ENCODE measurements around the gene ASAP3. TPM values are rescaled to one million over a fixed set of nuclear protein-coding genes. Genes with fewer than 3 reads are reported as not detected.

ASAP3 gene
- total RNA-seq, 1 donor from 2014 or later = 3.9 TPM

- Histone ChIP-seq H3K79me2 (ENCODE audit: low read depth) (no peaks in the 10 kb centered on the region), H3K4me3 (no peak overlapping the region), H3K4me2 (no peak overlapping the region), H3K9ac (no peak overlapping the region), H4K20me1 (ENCODE audit: low read depth) (peaks cover 11% of the 10 kb centered on the region), H3K9me3 (ENCODE audit: low read depth) (no peaks in the 10 kb centered on the region), H3K27ac (no peak overlapping the region), H3K4me1 (peaks cover 5% of the 10 kb centered on the region), H2AFZ (replicated peaks) (no peak overlapping the region), H3K36me3 (no peaks in the 10 kb centered on the region), H3F3A (ENCODE audit: low read depth) (peaks cover 12% of the 10 kb centered on the region), H3K27me3 (peaks cover 33% of the 10 kb centered on the region)
- Mint-ChIP-seq H3K27ac (peak overlapping the region; percentile 14), H3K36me3 (peaks cover 8% of the 10 kb centered on the region), H3K27me3 (ENCODE audit: insufficient read depth, low read depth) (peaks cover 6% of the 10 kb centered on the region), H3K9me3 (no peaks in the 10 kb centered on the region), H3K4me1 (peaks cover 51% of the 10 kb centered on the region), H3K4me3 (peak overlapping the region; percentile 70)
- TF ChIP-seq EZH2 (IDR thresholded peaks at IDR 0.05) (no peak), EZH2phosphoT487 (IDR thresholded peaks at IDR 0.05) (no peak), CTCF (IDR thresholded peaks at IDR 0.05) (no peak)
- no peak for DNase-seq (ENCODE audit: low spot score)
These were observed 4.9 kb downstream of the ASAP3 start for GRCh38 chr1:23478896-23479665.

GRCh38 chr1:23477359-23478144 is 6.4 kb downstream of the ASAP3 start:
- H3K27me3 ChIP-seq = peaks cover 19% of the 10 kb centered on the region
- no peaks in the 10 kb centered on the region for H3K79me2 ChIP-seq (ENCODE audit: low read depth)
- H3K36me3 ChIP-seq = no peaks in the 10 kb centered on the region
- Mint-ChIP-seq H3K27me3 (ENCODE audit: insufficient read depth, low read depth) (peaks cover 3% of the 10 kb centered on the region), H3K36me3 (peaks cover 8% of the 10 kb centered on the region), H3K9me3 (no peaks in the 10 kb centered on the region), H3K4me3 (peak overlapping the region; percentile 24), H3K4me1 (peaks cover 55% of the 10 kb centered on the region), H3K27ac (peak overlapping the region; percentile 22)
- H3K27ac ChIP-seq = no peak overlapping the region
- DNase-seq (ENCODE audit: low spot score) = no peak
- no peaks in the 10 kb centered on the region for H3F3A ChIP-seq (ENCODE audit: low read depth)
- peaks cover 3% of the 10 kb centered on the region for H3K4me1 ChIP-seq
- H3K9ac ChIP-seq = no peak overlapping the region
- H4K20me1 ChIP-seq (ENCODE audit: low read depth) = no peaks in the 10 kb centered on the region
- H3K4me3 ChIP-seq = no peak overlapping the region
- no peak overlapping the region for H2AFZ ChIP-seq (replicated peaks)
- no peak for TF ChIP-seq EZH2phosphoT487 (IDR thresholded peaks at IDR 0.05)
- no peak for TF ChIP-seq CTCF (IDR thresholded peaks at IDR 0.05)
- TF ChIP-seq EZH2 (IDR thresholded peaks at IDR 0.05) = no peak
- H3K9me3 ChIP-seq (ENCODE audit: low read depth) = no peaks in the 10 kb centered on the region
- H3K4me2 ChIP-seq = no peak overlapping the region

GRCh38 chr1:23475641-23476040 is 8.3 kb downstream of the ASAP3 start:
- Mint-ChIP-seq H3K27ac (no peak overlapping the region), H3K9me3 (no peaks in the 10 kb centered on the region), H3K27me3 (ENCODE audit: insufficient read depth, low read depth) (peaks cover 3% of the 10 kb centered on the region), H3K4me3 (no peak overlapping the region), H3K36me3 (peaks cover 4% of the 10 kb centered on the region), H3K4me1 (peaks cover 50% of the 10 kb centered on the region)
- TF ChIP-seq EZH2 (IDR thresholded peaks at IDR 0.05) = no peak
- no peak for TF ChIP-seq EZH2phosphoT487 (IDR thresholded peaks at IDR 0.05)
- no peak for TF ChIP-seq CTCF (IDR thresholded peaks at IDR 0.05)
- H3K27me3 ChIP-seq = no peaks in the 10 kb centered on the region
- no peak for DNase-seq (ENCODE audit: low spot score)
- H3K9ac ChIP-seq = no peak overlapping the region
- no peak overlapping the region for H3K4me3 ChIP-seq
- no peaks in the 10 kb centered on the region for H3K36me3 ChIP-seq
- peaks cover 6% of the 10 kb centered on the region for H3F3A ChIP-seq (ENCODE audit: low read depth)
- no peak overlapping the region for H3K4me2 ChIP-seq
- H2AFZ ChIP-seq (replicated peaks) = no peak overlapping the region
- no peak overlapping the region for H3K27ac ChIP-seq
- no peaks in the 10 kb centered on the region for H3K79me2 ChIP-seq (ENCODE audit: low read depth)
- no peaks in the 10 kb centered on the region for H4K20me1 ChIP-seq (ENCODE audit: low read depth)
- peaks cover 10% of the 10 kb centered on the region for H3K4me1 ChIP-seq
- H3K9me3 ChIP-seq (ENCODE audit: low read depth) = no peaks in the 10 kb centered on the region

All from neural progenitor cell (in vitro differentiated cells).